Spleen (tissue), 11 donors: Measurements from ENCODE around the gene OR4F15. TPM values are rescaled to one million over a fixed set of nuclear protein-coding genes. Genes with fewer than 3 reads are reported as not detected.

Experiments
- DNase-seq: peaks from one replicate; pipeline ENCODE4 v3.0.0-alpha.2; 2020
- H3K27ac ChIP-seq, 8 donors: fragments of 200-600 bp; sonication (generic) in 7 of 8; 1 replicate in 4 of 8; 2 replicates in 4 of 8; pipeline versions ENCODE4 v1.5.0 to v1.8.0; 2016 to 2021; ENCODE audit warnings: inconsistent platforms in 4 of 8, mild to moderate bottlenecking in 4 of 8, moderate library complexity in 1 of 8
- H3K27me3 ChIP-seq, 7 donors: fragments of 200-600 bp; sonication (generic) in 6 of 7; replicated peaks in 1 of 7; 1 replicate in 4 of 7; 2 replicates in 3 of 7; pipeline versions ENCODE4 v1.5.0 to v1.8.0; 2016 to 2021; ENCODE audit warnings: inconsistent platforms in 3 of 7, mild to moderate bottlenecking in 1 of 7
- H3K36me3 ChIP-seq, 6 donors: fragments of 200-600 bp; sonication (generic) in 5 of 6; 1 replicate in 4 of 6; 2 replicates in 2 of 6; pipeline versions ENCODE4 v1.5.0 to v1.8.0; 2016 to 2021; ENCODE audit warnings: inconsistent platforms in 2 of 6
- H3K4me1 ChIP-seq, 6 donors: fragments of 200-600 bp; sonication (generic) in 5 of 6; 1 replicate in 3 of 6; 2 replicates in 3 of 6; pipeline versions ENCODE4 v1.5.0 to v1.8.0; 2016 to 2021; ENCODE audit warnings: inconsistent platforms in 3 of 6
- H3K4me3 ChIP-seq, 8 donors: fragments of 200-600 bp; sonication (generic) in 7 of 8; 1 replicate in 4 of 8; 2 replicates in 4 of 8; pipeline versions ENCODE4 v1.5.0 to v1.8.0; 2016 to 2021; ENCODE audit warnings: inconsistent platforms in 4 of 8, mild to moderate bottlenecking in 4 of 8, moderate library complexity in 2 of 8
- H3K9me3 ChIP-seq, 8 donors: fragments of 200-600 bp; sonication (generic) in 7 of 8; 1 replicate in 4 of 8; 2 replicates in 4 of 8; pipeline versions ENCODE4 v1.5.0 to v1.8.0; 2016 to 2021; ENCODE audit warnings: inconsistent platforms in 4 of 8
- POLR2A ChIP-seq, 3 donors: fragments of 450-650 bp; IDR thresholded peaks; one replicate each; pipeline ENCODE4 v1.5.1; 2017; ENCODE audit warnings: antibody characterized with exemption in 3 of 3, mild to moderate bottlenecking in 1 of 3
- POLR2AphosphoS5 ChIP-seq, 3 donors: sonication (generic); formaldehyde crosslinking; IDR thresholded peaks; one replicate each; pipeline ENCODE4 v1.5.1; 2017; ENCODE audit warnings: antibody characterized with exemption in 3 of 3
- WGBS, 5 donors: extraction: QIAGEN DNeasy Blood & Tissue Kit in 3 of 5; methylation state at CpG; one replicate each; pipeline versions ENCODE4 v1.1.5 to v1.1.7; 2013 to 2018; 5-methylcytosine and 5-hydroxymethylcytosine counted together
- intact Hi-C: fragments of 100-400 bp; cut with DNase I; formaldehyde crosslinking; loops from one replicate; pipeline ENCODE4 v1.15.0; 2023; ENCODE audit warnings: low total_unique reads
- polyA plus RNA-seq, 3 donors: library from polyadenylated mRNA; stranded (reverse); fragments of 200-250 nt; gene quantifications; one replicate each; pipeline ENCODE4 v1.2.1, GENCODE V29; 2013
- total RNA-seq, 7 donors: library from RNA; depleted of rRNA in 3 of 7; stranded (reverse); fragments of >200 nt in 3 of 7; fragmentation: NEBNext Ultra II Directional in 4 of 7; extraction: Animal tissue kit (Norgen Biotek cat#: 25700) in 4 of 7; gene quantifications; one replicate each; pipeline versions ENCODE4 v1.1.0 to v1.2.1, GENCODE V29; 2016 to 2021
- TF ChIP-seq, protein P1 (sequence below), 11 experiments: fragments of 200-600 bp in 7 of 11; fragments of 450-650 bp in 4 of 11; sonication (generic) in 4 of 11; IDR thresholded peaks in 8 of 11; conservative IDR thresholded peaks in 3 of 11; 1 replicate in 7 of 11; 2 replicates in 4 of 11; pipeline versions ENCODE4 v1.4.0 to v1.8.0; 2016 to 2021; ENCODE audit warnings: antibody characterized with exemption in 11 of 11, inconsistent platforms in 4 of 11, mild to moderate bottlenecking in 1 of 11
- donor health status: healthy with polysubstance abuse.
- donor health status: DM: no; HTN: no; CAD: no; lungs with moderate emphysema.
- donor health status: DM: no; HTN: no; CAD: no.
- donor health status: Bipolar disorder and iron deficiency.
- donor health status: healthy.
- donor health status: DM: no; HTN: no; CAD: no.
- donor health status: DM: yes; HTN: yes; CAD: no.

OR4F15 gene
- total and polyA plus RNA-seq, 10 donors, result not detected

DNA sequence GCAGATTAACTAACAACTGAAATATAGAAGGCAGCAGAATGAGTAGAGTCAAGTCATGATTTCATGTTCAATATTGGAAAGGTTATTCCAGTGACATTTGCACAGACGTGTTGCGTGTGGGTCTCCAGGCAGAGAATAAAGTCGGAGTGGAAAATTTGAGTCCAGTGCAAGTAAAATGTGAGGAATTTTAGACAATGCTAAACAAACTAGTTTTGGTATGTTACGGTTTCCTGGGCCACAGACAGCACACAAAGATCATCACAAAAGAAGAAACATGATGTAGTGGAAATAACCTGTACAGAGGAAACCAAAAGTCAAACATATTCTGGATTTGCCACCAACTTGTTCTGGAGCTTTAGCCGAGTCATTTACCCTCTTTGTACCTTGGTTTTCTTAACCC, 8.3 kb upstream of the OR4F15 start:
- WGBS, 5 donors, result 75 to 86% (median 80%) methylated on average over 5 of the region's 5 CpGs
- H3K9me3 ChIP-seq, result no peaks in the 10 kb centered on the region
- no peak overlapping the region for H3K27ac ChIP-seq
- no peak for DNase-seq
- H3K4me1 ChIP-seq, result no peaks in the 10 kb centered on the region
- H3K4me3 ChIP-seq, result no peak overlapping the region
- H3K36me3 ChIP-seq, result no peaks in the 10 kb centered on the region
- intact Hi-C loops, result no loop called here
- no peak for TF ChIP-seq POLR2AphosphoS5 (IDR thresholded peaks at IDR 0.05)
- no peak for TF ChIP-seq POLR2A (IDR thresholded peaks at IDR 0.05)
- TF ChIP-seq, protein P1, sequence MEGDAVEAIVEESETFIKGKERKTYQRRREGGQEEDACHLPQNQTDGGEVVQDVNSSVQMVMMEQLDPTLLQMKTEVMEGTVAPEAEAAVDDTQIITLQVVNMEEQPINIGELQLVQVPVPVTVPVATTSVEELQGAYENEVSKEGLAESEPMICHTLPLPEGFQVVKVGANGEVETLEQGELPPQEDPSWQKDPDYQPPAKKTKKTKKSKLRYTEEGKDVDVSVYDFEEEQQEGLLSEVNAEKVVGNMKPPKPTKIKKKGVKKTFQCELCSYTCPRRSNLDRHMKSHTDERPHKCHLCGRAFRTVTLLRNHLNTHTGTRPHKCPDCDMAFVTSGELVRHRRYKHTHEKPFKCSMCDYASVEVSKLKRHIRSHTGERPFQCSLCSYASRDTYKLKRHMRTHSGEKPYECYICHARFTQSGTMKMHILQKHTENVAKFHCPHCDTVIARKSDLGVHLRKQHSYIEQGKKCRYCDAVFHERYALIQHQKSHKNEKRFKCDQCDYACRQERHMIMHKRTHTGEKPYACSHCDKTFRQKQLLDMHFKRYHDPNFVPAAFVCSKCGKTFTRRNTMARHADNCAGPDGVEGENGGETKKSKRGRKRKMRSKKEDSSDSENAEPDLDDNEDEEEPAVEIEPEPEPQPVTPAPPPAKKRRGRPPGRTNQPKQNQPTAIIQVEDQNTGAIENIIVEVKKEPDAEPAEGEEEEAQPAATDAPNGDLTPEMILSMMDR (IDR thresholded peaks at IDR 0.05 in 8 of 11, conservative IDR thresholded peaks at IDR 0.05 in 3 of 11), result no peak
- H3K27me3 ChIP-seq, result peaks cover 0 to 15% (median 0%) of the 10 kb centered on the region in 7 donors

DNA sequence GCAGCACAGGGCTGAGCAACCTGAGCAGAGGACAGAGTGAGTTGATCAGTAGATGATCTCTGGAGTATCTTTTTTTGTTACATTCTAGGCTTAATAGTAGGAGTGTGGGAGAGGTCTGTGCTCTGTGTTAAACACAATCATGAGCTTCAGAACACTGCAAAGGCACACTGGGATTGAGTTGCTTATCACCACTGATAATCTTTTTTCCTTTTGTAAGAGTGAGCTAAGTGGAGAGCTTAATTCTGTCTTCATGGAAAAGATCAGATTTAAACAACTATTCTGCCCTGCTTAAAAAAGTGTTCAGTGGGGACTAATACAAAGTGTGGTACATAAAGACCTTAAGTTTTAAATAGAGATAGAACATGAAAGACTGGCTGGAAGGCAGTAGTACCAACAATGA, 7.6 kb upstream of the OR4F15 start:
- Histone ChIP-seq H3K9me3 (no peaks in the 10 kb centered on the region), H3K27ac (no peak overlapping the region), H3K4me1 (no peaks in the 10 kb centered on the region), H3K27me3 (peaks cover 0 to 15% (median 0%) of the 10 kb centered on the region in 7 donors), H3K4me3 (no peak overlapping the region), H3K36me3 (no peaks in the 10 kb centered on the region)
- no peak for DNase-seq
- TF ChIP-seq, protein P1 (IDR thresholded peaks at IDR 0.05 in 8 of 11, conservative IDR thresholded peaks at IDR 0.05 in 3 of 11), result no peak
- TF ChIP-seq POLR2A (IDR thresholded peaks at IDR 0.05) (no peak), POLR2AphosphoS5 (IDR thresholded peaks at IDR 0.05) (no peak)
- intact Hi-C loops, result no loop called here

DNA sequence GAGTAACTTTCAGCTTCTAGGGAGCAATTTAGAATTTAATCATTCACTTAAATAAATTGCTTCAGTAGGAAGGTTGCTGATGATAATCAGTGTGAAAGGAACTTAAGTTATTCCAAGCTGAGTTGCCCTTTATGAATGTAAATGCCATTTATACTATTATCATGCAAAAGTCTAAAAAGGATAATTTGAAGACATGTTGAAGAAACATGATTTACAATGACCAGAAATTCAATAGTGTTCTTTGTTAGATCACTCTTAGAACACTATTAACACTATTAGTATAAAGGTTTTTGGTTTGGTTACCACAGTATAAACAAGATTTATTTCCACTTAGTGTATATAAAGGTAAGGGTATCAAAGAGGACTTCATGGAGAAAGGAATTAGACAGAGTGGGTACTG, 7.1 kb upstream of the OR4F15 start:
- H3K27me3 ChIP-seq, result peaks cover 0 to 21% (median 0%) of the 10 kb centered on the region in 7 donors
- no peaks in the 10 kb centered on the region for H3K36me3 ChIP-seq
- no peaks in the 10 kb centered on the region for H3K4me1 ChIP-seq
- no peak overlapping the region for H3K27ac ChIP-seq
- H3K9me3 ChIP-seq, result no peaks in the 10 kb centered on the region
- intact Hi-C loops, result no loop called here
- DNase-seq, result no peak
- H3K4me3 ChIP-seq, result no peak overlapping the region
- TF ChIP-seq POLR2AphosphoS5 (IDR thresholded peaks at IDR 0.05) (no peak), POLR2A (IDR thresholded peaks at IDR 0.05) (no peak)
- TF ChIP-seq, protein P1 (IDR thresholded peaks at IDR 0.05 in 8 of 11, conservative IDR thresholded peaks at IDR 0.05 in 3 of 11), result no peak

DNA sequence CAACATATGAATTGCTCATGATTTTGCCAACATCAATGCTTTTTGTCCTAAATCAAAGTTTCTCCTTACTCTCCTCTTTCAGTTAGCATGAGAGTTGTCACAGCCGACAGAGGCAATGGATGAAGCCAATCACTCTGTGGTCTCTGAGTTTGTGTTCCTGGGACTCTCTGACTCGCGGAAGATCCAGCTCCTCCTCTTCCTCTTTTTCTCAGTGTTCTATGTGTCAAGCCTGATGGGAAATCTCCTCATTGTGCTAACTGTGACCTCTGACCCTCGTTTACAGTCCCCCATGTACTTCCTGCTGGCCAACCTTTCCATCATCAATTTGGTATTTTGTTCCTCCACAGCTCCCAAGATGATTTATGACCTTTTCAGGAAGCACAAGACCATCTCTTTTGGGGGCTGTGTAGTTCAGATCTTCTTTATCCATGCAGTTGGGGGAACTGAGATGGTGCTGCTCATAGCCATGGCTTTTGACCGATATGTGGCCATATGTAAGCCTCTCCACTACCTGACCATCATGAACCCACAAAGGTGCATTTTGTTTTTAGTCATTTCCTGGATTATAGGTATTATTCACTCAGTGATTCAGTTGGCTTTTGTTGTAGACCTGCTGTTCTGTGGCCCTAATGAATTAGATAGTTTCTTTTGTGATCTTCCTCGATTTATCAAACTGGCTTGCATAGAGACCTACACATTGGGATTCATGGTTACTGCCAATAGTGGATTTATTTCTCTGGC, 6.2 kb upstream of the OR4F15 start:
- Histone ChIP-seq H3K9me3 (no peaks in the 10 kb centered on the region), H3K27ac (no peak overlapping the region), H3K36me3 (no peaks in the 10 kb centered on the region), H3K27me3 (peaks cover 0 to 21% (median 0%) of the 10 kb centered on the region in 7 donors), H3K4me1 (no peaks in the 10 kb centered on the region), H3K4me3 (no peak overlapping the region)
- TF ChIP-seq POLR2AphosphoS5 (IDR thresholded peaks at IDR 0.05), result no peak
- no peak for TF ChIP-seq POLR2A (IDR thresholded peaks at IDR 0.05)
- TF ChIP-seq, protein P1 (IDR thresholded peaks at IDR 0.05 in 8 of 11, conservative IDR thresholded peaks at IDR 0.05 in 3 of 11), result no peak
- DNase-seq, result no peak
- WGBS, 5 donors, result 61 to 72% (median 65%) methylated on average over 6 of the region's 6 CpGs
- intact Hi-C loops, result no loop called here
